ENCODE measurements around the gene CACNA2D1.

CACNA2D1 gene

GRCh38 chr7:82081644-82082224, 361.8 kb downstream of the CACNA2D1 start:
- DNase-seq: no peak

GRCh38 chr7:82080254-82080927, 363.2 kb downstream of the CACNA2D1 start:
- no peak for DNase-seq

DNA sequence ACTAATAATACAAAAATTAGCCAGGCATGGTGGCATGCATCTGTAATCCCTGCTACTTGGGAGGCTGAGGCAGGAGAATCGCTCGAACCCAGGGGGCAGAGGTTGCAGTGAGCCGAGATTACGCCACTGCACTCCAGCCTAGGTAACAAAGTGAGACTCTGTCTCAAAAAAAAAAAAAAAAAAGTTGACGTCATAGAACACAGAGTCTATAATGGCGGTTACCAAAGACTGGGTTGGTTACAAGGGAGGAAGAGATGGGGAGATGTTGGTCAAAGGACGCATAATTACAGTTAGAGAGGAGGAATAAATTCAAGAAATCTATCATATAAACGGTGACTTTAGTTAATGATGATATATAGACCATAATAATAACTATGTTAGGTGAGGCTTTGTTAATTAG, 364.1 kb downstream of the CACNA2D1 start:
- DNase-seq: no peak

DNA sequence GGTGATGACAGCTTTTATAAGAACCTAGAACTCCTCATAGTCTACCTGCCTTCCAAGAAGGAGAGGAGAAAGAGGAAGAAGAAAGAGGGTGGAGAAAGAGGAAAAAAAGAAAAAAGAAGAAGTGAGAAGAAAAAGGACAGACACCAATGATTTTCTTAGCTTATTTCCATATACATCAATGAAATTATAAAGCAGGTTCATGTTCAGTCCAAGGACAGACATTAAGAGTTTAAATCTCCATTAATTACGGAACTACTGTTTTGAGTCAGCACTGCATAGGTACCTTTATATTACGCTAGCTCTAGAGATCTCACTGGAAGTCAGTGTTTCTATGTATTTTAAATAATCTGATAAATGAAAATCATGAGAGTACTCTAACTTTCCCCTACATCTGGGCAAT, 364.8 kb downstream of the CACNA2D1 start:
- DNase-seq: no peak

DNA sequence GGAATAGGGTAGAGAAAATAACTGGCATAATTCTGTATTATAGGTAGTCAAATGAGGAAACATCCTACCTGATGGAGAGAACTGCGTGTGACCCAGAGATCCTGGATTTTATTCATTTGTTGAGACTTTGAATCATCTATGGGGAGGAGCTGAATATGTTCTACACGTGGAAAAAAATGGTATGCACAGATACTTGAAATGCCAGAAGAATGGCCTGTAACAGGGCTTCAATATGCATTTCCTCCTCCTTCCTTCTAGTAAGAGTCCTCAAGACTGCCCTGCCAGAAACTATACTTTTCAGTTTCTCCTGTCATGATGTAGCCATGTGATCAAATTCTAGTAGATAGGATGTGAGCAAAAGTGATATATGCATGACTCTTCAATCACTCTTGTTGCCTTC, 372.1 kb downstream of the CACNA2D1 start:
- no peak for DNase-seq

DNA sequence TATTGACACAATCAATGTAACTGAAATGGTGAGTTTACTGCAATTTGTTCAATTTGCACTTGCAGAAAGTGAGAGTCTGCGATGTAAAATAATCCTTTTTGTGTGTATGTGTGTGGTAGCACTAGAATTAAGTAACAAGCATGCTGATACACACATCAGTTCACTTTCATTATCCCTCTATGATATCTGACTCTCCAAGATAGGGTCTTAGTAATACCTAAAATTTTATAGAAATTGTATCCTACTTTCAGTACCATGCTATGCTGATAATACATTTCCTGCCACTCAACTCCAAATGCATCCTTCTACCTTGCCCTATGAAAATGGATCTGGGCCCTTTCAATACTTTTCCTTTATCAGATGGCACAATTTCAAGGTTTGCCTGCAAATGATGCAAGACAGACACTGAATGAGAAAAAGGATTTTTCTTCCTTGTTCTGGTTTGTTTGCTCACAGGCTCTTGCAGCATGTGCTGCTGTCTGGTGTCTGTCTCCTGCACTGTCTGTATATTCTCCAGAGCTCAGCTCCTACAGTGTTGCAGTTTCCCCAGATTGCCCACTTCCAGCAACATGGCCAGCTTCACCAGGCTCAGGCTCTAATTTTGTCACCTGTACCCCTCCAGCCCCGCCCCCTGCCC, 375.8 kb downstream of the CACNA2D1 start:
- DNase-seq: no peak

- DNase-seq: no peak
These were observed 386.1 kb downstream of the CACNA2D1 start for GRCh38 chr7:82057476-82057875.

GRCh38 chr7:82056282-82056681, 387.3 kb downstream of the CACNA2D1 start:
- no peak for DNase-seq

DNA sequence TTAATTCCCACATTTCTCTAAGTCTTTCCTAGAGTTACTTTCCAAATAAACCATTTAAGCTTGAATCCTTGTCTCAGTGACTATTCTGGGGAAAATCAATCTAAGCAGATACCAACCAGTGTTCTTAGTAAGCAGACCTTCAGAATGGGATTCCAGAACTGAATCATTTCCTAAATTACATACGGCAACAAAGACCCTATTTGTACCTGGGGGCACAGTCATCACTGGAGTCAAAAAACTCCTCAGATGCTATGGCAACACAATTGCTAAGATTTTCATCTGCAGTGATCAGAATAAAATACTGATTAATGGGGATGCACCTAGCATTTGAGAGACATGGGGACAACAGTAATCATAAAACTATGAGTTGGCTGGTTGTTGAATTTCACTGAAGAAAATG, 389.0 kb downstream of the CACNA2D1 start:
- no peak for DNase-seq

DNA sequence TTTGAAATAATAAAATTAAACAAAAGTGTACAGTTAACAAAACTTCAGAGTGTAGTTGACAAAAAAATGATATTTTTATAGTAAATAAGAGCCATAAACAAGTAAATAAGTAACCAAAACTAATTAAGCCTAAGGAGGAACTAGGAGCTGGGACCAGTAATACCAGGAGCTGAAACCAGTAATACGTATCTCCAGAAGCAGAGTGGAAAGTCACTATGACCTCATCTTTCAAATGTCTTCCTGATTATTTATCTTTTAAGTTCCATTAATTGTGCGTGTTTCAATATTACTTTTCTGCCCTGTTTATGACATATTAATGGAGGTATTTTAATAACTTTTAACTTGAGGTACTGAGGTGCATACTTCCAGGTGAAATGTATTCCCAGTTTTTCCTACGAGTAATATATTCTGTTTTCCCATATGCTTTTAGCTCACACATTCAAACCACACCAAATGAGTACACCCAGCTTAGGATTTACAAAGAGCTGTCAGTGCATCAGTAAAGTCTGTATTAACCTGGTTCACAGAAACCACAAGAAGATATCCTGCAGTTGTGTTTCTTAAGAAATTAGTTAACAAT, 390.0 kb downstream of the CACNA2D1 start:
- no peak for DNase-seq

GRCh38 chr7:82051601-82052000, 392.0 kb downstream of the CACNA2D1 start:
- no peak for DNase-seq

DNA sequence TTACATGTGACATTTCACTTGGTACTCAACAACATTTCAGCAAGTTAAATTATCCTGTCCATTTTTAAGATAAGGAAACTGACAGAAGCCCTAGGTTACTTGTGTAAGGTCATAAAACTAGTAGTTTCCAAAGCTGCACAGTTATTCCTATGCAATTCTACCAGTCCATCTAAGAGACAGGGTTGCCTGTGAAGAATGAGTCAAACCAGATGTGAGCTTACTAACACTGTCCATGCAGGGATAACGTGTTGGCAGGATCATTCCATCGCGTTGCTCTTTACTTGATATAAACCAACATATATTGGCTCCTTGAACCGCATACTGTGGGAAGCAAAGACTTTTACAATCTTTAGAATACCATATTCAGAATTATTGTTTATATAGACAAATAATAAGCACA, 392.8 kb downstream of the CACNA2D1 start:
- DNase-seq: no peak

DNA sequence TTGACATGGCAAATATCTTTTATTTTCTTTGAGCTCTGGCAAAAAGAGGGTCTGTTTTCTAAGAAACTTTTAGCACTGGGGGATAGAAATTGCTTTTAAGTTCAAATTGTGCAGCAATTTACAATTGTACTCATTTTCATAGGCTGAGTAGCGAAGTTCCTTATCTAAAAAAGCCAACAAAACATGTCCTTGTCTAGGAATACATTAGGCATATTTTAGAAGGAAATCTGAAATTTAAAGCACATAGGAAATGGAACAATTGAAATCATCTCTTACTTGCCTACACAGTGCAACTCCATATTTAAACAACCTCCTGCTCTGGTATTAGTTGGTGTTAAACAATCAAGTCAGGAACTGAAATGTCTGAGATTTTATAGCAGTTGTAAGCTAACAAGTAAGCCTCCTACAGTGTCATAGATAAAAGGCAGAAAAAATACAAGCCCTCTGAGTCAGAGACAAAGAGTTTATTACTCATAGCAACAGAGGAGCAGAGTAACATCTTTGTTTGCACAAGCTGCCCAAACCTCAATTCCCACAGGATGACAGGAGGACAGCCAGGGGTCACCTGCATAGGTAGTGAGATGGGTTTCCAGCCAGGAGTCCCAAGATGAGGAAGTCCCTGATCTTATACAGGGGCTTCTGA, 393.6 kb downstream of the CACNA2D1 start:
- DNase-seq: no peak

GRCh38 chr7:82049442-82049841, 394.1 kb downstream of the CACNA2D1 start:
- DNase-seq: no peak

DNA sequence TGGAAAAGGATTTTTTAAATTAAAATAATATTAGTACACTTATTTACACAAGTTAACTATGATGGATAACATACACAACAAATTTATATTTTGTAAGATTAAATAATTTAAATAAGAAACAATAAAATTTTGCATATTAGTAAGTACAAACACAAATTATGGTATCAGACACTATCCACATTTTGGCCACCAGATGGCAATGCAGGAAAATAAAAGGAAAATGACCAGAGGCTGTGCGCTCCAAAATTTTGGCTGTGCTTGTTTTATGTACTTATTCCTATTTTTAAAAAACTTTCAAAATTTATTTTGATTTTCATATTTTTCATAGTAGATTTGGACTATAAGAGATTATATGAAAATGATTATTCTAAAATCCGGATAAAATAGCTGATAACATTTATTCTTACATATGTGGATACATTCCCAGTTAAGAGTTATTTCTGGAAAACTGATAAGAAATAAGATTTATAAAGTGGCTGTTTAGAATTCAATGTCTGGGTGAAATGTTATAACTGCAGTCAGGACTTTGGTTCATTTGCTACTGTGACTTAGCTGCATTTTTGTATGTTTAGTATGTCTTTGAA, 399.0 kb downstream of the CACNA2D1 start:
- DNase-seq: no peak

GRCh38 chr7:82039621-82040020, 404.0 kb downstream of the CACNA2D1 start:
- no peak for DNase-seq

- DNase-seq: no peak
These were observed 407.3 kb downstream of the CACNA2D1 start for GRCh38 chr7:82036146-82036886.

DNA sequence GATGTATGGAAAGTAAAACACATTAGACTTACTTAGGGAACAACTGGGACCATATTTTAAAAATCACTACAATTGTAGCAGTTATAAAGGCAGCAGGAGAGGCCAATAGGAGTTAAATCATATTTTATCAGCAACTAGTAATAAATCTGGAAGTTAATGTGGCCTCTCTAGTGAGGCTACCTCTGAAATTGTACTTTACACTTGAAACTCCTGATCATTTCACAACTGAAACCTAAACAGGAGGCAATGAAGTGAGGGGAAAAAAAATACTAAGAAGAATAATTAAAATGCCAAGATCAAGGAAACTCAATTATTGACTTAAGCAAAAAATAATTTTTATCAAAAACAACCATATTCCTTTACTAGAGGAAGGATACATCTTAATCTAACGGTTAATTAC, 408.1 kb downstream of the CACNA2D1 start:
- no peak for DNase-seq

DNA sequence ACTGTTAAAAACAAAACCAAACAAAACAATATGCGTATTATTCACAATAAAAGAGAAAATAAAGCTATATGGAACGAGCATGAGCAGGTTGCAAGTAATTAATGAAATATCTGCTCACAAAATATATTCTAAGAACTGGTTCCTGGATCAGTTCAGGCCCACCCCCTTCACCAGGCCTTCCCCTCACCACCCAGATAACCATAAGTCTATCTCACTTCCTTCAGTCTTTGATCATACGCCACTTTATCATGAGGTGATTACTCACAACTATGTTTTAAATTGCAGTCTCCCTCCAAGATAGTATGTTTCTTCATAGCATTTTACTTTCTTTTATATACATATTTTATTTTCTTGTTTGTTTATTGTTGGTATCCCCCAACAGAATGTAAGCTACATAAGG, 410.7 kb downstream of the CACNA2D1 start:
- no peak for DNase-seq

DNA sequence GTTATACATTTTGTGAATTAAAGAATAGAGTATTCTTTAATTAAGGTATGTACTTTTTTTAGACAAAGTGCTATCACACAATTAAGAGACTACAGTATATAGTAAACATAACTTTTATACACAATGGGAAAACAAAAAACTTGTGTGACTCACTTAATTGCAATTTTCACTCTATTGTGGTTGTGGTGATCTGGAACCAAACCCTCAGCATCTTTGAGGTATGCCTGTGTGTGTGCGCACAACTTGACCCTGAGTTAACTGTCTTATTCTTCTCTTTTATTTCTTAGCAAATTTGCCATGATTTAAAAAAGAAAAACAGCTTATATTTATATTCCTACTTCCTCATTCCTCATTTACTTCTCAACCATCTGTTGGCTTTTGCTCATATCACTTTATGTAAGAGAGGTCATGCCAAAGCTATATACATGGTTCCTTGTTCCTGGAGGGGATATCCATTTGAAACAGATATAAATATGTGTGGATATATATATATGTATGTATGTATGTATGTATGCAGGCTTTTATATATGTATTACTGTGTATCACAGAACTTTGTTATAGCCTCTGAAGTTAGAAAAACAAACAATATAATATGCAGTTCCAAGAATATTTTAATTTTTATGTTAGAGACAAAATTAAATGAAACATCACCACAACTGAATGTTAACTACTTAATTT, 414.2 kb downstream of the CACNA2D1 start:
- no peak for DNase-seq

DNA sequence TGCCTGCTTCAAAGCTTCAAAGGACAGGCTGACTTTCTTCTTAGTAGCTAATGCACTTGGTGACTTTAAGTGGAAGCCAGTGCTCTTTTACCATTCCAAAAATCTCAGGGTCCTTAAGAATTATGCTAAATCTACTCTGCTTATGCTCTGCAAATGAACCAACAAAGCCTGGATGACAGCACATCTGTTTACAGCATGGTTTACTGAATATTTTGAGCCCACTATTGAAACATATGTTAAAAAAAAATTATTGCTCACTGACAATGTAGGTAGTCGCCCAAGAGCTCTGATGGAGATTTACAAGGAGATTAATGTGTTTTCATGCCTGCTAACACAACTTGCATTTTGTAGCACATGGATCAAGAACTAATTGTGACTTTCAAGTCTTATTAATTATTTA, 415.5 kb downstream of the CACNA2D1 start:
- no peak for DNase-seq

GRCh38 chr7:82021713-82022112, 421.9 kb downstream of the CACNA2D1 start:
- no peak for DNase-seq
